ENCODE data around the gene EPX.

Gene EPX

DNA sequence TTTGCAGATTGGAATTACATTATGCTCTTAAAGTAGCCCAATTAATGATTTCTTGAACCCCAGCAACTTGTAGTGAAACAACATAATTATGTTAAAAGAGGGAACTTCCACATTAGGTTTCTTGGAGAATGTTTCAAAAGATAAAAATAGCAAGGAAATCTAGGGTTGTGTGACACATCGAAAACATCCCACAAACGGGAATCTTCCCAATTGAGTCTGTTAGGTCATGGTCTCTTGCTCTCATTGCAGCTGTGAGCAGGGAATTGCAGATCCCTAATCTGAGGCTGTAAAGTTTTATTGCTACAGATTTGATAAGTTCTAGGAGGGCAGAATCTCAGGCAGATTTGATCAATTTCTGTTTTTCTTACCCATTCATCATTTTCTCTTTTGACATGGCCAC lies 39.1 kb downstream of the EPX start:
- DNase-seq = no peak

DNA sequence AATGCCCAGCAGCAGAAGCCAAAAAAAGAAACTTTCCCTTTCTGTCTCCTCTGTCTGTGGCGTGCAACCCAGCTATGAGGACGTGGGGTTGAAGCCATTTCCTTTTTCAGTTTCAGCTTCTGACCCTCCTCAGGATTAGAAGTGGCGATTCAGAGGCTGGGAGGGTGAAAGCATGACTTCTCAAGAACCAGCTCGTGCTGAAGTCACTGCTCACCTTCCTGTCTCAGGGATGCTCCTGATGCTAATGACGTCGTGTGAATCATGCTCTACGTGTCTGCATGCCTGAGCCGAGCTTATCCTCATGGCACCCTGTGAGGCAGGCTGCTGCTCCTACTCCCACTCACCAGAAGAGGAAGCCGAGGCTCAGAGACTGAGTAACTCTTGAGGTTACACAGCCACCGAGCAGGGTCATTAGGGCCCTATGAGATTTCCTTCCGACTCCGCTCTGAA lies 40.2 kb downstream of the EPX start:
- no peak for DNase-seq

DNA sequence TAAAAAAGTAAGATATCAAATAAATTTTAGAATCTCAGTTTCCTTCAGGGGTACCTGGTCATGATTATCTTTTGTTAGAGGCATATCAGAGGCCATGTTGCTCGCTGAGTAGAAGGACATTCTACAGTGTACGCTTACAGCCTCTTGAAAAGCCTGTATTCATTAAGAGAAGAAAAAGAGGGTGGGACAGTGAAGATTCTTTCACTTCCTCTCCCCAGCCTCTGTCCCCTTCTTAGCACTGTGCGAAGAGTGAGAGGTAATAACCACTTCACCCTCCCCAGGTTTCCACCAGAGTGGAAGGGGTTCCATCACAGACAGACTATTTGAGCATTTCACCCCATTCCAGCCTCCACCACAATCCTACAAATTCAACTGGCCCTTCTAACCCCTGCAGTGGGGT lies 41.0 kb downstream of the EPX start:
- DNase-seq = no peak

DNA sequence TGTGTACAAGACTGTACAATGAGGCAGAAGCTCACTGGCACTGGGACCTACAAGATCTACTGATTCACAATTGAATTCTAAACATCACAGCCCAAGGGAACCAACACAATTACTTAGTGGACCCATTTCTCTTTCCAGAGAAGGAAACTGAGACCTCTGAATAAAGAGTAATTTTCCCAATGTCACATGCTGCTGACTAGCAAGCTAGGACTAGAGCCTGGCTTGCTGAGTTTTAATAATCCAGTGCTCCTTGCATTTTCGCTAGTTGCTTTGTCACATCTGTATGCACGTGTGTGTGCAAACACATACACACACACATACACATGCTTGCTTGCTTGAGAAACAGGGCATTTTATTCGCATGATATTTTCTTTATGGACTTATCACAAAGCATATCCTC lies 42.0 kb downstream of the EPX start:
- DNase-seq = no peak

DNA sequence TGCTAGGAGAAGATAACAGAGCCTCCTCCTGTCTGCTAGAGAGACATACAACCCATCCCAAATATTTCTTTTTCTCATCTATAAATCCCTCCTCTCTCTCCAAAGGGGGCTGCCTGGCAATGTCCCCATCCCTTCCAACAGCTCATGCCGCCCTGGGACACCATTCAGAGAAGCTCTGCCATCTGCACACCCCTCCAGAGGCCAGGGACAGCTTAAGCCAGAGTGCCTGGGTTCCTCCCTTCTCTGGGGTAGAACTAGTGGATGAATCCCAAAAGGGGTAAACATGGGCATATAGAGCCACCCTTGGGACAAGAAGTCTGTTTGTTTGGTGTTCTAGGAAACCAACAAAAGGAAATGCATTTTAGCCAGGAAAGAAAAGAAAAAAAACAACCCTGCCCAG lies 43.3 kb downstream of the EPX start:
- DNase-seq = no peak

DNA sequence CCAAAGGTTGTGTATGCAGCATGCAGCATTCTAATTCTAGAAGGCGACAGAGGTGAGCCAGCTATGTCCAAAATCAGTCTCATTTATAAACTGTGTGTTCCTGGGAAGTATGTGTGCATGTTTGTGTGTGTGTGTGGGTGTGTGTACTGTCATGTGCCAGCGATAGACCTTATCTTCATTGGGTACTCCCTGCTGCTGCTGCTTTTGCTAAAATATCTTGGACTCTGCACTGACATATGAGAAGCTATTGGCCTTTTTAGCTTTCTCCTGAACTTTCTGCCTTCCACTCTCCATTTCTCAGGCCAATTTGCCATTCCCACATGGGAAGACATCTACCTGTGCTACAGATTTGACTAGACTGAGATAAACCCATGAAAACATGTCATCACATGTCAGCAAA lies 43.9 kb downstream of the EPX start:
- DNase-seq = no peak

DNA sequence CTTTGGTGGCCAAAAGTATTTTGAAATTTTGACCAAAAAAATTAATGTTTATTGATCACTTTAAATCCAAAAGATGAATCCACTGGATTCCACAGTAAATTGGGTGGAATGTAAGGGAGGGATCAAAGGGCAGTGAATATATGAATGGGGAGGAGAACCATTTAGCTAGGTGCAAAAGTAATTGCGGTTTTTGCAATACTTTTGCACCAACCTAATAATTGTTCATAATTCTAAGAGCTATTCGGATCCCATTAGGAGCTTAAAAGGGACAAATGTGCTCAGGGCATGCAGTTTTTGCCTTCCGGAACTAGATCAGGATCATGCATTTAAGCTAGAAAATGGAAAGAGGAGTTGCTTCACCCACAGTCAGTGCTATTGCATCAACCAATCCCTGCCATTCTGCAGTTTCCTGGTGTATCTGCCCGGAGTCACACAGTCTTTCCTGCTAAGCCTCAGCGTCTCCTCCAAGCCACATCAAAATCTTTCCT lies 45.7 kb downstream of the EPX start, which contains the start of gene LPO:
LPO (plus strand) TSS at position 438 of the 488 bp plus-strand sequence. CDS start 4,396 bp downstream, outside the sequence.
- DNase-seq = no peak

DNA sequence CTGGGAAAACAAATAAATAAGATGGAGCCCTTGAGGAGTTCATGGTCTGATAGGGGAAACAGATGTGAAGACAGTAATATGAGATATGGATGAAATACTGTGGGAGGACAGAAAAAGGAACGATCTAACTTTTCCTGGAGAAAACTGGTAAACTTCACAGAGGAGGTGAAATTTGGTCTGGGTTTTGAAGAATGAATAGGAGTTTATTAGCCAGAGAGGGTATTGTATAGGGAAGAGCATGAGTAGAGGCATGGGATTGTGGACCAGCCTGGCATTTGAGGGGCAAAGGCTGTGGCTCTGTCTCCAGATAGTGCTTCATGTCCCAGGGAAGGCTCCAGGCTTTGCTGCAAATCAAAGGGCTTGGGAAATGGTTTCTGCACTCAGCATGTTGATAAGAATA lies 47.5 kb downstream of the EPX start:
- no peak for DNase-seq

DNA sequence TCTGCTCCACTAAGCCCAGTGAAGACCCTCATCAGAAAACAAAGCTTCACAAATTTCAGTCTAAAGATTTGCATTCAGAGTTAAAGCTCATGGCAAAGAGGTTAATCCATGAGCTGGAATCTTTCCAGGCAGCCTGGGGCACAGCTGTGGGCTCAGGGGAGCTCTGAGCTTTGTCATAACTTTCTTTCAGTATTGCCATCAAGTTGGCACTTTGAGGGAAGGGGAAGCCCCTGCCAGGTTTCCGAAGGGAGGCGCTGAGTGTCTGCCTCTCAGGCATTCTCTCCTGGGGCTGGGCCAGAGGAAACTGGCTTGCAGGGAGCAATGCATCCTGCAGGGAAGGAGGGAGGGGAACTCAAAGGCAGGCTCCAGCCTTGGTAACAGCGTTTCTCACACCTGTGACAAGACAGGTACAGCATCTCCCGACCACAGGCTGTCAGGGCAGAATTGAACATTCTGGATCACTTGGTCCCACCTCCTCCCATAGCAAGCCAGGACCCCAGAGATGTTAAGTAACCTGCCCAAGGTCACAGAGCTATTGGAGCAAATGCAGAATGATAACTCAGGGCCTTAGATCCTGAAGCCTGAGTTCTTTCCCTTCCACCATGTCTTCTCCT lies 49.8 kb downstream of the EPX start:
- no peak for DNase-seq

DNA sequence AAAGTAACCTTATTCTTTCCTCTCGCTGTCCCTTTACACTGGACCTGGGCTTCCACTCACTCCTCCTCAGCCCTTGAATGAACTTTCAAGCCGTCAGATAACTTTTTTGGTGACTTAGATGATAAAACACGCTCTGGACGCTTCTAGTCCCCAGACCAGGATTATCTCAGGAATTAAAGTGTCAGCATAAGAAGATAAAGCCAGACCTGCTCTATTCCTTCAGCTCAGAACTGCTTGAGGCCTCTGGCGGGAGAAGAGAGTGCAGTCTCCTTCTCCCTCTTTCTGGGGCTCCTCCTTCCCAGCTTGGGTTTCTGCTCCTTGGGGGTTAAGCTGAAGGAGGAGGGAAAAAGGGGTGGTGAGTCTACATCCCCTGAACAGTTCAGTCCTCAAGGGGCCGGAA lies 52.4 kb downstream of the EPX start:
- DNase-seq = no peak

DNA sequence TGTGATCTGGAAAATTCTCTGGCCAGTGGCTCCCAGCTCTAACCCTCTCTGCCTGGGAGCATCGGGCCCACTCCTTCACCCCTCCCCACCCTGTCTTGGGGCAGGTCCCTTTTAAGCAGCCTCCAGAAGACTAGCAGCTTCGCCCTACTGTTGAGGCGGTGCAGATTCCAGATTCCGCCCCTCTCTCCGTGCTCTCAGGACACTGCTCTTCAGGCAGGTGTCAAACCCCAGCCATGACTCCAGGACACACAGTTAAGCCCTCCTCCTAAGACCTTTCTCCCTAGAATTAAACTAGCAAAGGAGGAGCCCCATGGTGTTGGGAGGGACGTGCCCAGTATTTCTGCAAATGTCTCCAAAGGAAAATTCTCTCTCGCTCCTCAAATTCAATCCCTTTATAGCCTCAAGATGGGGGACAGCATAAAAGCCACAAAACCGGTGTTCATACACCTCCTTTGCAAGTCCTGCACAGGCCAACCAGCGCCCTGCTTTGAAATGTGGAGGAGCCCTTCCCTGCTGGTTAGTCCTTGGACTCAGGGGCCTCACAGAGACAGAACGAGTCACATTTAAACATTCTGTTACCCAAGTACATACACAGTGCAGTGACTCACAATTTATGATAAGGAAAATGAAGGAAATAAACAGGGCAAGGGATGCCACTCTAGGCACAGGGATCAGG lies 53.0 kb downstream of the EPX start:
- no peak for DNase-seq

DNA sequence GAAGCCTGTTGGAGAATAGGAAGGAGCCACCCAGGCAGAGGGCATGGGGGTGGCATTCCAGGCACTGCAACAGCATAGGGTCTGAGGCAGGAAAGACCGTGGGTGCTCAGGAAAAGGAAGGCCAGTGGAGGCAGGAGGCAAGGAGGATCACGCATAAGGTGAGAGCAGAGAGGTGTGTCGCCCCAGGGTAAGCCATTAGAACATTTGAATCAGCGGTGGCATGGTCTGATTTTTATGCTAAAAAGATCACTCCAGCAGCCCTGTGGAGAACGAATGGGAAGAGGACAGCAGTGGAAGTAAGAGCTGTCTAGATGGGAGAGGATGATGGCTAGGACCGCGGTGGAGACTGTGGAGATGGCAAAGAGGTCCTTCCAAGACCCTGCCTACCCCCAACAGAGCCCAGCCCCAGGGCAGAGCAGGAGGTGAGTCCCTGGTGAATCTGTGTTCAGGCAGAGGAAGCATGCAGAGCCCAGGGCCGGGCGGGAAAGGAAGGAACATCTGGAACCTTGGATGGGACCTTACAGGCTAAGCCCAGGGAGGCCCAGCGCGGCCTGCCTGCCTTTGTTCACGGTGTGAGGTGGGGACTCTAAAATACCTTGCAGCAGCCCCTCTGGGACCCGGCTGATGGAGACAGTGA lies 53.7 kb downstream of the EPX start:
- no peak for DNase-seq

DNA sequence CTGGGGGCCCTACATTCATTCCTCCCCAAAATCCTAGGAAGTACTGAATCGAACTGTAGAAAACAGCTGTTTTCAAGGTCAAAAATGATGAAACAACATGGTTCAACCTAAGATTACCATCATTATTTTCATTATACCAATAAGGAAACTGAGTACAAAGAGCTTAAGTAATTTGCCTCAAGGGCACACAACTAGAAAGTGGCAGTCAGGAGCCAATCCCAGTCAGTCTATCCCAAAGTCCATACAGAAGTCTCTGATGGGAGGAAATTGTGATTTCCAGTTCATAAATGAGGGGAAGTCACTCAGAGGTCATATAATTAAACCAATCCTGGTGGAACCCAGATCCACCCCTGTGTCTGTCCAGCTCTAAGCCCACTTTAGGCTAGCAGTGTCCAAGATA lies 54.3 kb downstream of the EPX start:
- DNase-seq = no peak

DNA sequence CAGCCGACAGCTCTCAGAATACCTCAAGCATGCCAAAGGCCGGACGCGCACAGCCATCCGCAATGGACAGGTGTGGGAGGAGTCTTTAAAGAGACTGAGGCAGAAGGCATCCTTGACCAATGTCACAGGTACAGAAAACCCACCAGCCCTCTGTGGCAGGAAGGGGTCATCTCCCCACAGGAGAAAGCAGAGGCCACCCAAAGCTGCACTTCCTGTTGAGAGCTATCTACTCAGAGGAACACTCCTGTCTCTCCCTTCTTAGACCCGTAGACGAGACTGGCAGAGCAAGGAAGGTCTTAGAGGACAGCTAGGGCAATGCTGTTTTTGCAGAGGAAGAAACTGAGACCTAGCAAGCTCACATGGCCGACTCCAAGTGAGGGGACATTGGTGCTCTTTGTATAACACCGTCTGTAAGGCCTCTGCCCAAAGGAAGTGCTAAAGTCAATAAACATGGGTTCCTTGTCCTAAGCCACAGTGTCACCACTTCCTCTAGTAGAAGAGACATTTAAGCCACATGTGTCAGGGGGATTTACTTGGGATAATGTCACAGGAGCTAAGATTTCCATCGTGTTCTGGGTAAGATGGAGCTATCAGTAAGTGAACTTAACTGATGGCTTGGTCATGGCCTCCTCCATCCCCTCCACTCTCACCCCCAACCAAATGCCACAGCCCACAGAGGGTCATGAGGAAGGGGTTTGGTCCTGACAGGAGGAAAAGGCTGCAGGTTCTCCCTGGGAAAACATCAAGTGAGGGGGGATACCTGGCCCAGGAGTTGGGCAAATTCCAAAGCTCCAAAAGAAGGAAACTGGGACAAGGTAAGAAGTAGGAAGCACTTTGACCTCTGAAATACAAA lies 55.2 kb downstream of the EPX start:
- no peak for DNase-seq

DNA sequence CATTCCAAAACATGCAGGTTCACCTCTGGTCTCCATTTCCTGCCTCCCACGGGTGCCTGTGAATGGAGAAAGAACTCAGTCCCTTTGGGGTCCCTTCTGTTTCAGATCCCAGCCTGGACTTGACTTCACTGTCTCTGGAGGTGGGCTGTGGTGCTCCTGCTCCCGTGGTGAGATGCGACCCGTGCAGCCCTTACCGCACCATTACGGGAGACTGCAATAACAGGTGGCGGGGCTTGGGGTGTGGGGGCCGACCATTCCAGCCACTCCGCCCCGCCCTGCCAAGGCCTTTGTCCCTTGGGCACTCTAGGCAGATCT lies 56.4 kb downstream of the EPX start:
- DNase-seq = no peak

DNA sequence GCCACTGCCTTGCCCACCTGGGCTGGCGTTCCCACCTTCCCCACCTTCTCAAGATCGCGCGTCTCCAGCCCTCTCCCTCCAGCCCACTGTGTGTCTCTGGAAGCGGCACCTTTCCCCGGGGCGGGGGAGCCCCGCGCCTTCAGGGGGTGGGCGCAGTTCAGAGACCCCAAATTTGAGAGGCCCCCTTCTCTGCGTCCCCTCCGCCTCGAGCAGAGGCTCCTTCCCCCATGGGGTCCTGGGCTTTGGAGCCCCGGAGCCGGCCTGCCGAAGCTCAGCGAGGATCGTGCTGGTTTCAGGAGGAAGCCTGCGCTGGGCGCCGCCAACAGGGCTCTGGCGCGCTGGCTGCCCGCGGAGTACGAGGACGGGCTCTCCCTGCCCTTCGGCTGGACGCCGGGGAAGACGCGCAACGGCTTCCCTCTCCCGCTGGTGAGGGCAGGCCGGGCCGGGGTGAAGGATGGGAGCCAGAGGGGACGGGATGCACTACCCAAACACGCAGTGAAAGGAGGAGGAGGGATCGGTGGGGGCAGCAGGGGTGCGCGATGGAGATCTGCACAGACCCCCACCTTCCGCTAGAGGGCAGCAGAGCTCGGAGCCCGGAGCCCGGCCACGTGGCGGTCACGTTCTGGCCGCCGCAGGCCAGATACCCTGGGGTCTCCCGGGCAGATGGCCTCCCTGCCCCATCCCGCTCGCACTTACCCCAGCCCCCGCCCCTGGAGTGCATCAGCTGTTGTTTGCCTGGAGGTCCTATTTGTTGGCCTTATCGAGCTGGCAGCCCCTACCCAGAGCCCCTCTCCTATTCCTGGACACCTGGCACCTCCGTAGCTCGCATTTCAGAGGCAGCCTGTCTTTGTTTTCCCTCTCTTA lies 57.0 kb downstream of the EPX start:
- DNase-seq = peak; percentile 0

DNA sequence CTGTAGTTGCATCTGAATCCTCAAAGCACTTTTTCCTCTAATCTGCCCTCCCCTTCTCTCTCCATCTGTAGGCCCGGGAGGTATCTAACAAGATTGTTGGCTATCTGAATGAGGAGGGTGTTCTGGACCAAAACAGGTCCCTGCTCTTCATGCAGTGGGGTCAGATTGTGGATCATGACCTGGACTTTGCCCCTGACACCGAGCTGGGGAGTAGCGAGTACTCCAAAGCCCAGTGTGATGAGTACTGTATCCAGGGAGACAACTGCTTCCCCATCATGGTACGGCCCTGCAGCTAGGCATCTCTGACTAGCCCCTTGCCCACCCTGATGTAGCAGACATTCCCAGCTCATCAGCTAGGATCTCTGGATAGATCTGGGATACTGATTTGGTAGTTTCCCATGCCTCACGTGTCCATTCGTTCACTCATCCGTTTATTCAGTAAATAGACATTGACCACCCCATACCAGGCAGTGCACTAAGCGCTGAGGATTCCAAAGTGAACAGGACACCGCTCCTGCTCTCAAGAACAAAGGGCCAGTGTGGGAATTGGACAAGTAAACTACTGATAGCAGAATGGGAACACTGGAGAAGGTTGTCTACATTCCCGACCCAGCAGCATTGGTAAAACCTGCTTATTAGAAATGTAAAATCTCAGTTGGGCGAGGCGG lies 58.0 kb downstream of the EPX start:
- DNase-seq = no peak

DNA sequence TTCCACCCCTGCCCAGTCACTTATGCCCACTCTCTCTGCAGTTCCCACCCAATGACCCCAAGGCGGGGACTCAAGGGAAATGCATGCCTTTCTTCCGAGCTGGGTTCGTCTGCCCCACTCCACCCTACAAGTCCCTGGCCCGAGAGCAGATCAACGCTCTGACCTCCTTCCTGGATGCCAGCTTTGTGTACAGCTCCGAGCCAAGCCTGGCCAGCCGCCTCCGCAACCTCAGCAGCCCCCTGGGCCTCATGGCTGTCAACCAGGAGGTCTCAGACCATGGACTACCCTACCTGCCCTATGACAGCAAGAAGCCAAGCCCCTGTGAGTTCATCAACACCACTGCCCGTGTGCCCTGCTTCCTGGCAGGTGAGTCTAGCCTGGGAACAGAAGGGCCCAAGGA lies 59.6 kb downstream of the EPX start:
- DNase-seq = no peak

DNA sequence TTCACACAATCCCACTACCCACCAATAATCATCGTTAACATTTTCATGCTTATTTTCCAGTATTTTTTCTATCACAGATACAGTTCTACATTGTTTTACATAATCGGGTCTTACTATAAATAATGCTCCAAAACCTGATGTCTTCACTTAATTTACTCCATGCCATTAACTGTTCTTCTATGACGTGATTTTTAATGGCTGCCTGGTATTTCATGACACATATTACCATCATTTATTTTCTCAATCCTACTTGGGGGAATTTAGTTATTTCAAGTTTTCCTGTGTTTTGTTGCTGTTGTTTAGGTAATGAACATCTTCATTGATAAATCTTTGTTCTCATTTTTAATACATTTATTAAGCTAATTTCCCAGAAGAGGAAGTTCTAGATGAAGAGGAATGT lies 60.6 kb downstream of the EPX start:
- DNase-seq = no peak

Measured in NCI-H446 treated with DMSO at 0.1 percent for 48 hours (cell line).